ENCODE results near the gene SERTAD3.

DNA sequence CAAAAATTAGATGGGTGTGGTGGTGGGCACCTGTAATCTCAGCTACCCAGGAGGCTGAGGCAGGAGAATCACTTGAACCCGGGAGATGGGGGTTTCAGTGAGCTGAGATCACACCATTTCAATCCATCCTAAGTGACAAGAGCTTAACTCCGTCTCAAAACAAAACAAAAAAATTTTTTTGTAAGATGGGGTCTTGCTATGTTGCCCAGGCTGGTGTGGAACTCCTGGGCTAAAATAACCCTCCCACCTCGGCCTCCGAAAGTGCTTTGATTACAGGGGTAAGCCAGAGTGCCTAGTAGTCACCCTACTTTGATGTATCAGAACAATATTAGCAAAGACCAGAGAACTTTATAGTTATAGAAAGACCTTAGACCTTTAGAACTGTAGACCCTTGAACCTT, 30.6 kb upstream of the SERTAD3 start:
- TF ChIP-seq CTCF (conservative IDR thresholded peaks at IDR 0.05; ENCODE audit: low read depth, low read length) (no peak), EZH2 (IDR thresholded peaks at IDR 0.05; ENCODE audit: borderline replicate concordance, low read depth, low read length, poor library complexity, severe bottlenecking) (no peak)

Measured in A673 (cell line).